HG03520 (cell line): ENCODE measurements around the gene TICAM1.
"Not testable (repeated sequence)": the region's sequence is repeated elsewhere in the genome, so short reads cannot be mapped to it uniquely, and the experiment has no call there.

Experiments used
- ATAC-seq: cut with Tn5 transposase; IDR thresholded peaks from one replicate; pipeline ENCODE4 v1.9.1; 2021; ENCODE audit warnings: mild to moderate bottlenecking, moderate library complexity; ENCODE audit not compliant: unreplicated experiment

Gene TICAM1

GRCh38 chr19:4831304-4831978, at the start of gene TICAM1:
TICAM1 (minus strand) TSS chr19:4831712; CDS start chr19:4818377, 13,335 bp downstream.
- no peak for ATAC-seq

DNA sequence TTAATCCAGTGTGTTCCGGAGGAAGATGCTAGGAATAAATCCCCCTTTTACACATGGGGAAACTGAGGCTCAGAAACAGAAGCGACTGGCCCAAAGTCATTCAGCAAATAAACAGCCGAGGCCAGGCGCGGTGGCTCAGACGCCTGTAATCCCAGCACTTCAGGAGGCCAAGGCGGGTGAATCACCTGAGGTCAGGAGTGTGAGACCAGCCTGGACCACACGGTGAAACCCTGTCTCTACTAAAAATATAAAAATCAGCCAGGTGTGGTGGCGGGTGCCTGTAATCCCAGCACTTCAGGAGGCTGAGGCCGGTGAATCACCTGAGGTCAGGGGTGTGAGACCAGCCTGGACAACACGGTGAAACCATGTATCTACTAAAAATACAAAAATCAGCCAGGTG, 47.5 kb upstream of the TICAM1 start:
- ATAC-seq, result no peak

GRCh38 chr19:4878491-4878968, 47.0 kb upstream of the TICAM1 start:
- ATAC-seq, result no peak

- ATAC-seq, result no peak
Measured at GRCh38 chr19:4877753-4878490, 46.4 kb upstream of the TICAM1 start.

- ATAC-seq, result no peak
Measured at GRCh38 chr19:4873930-4874329, 42.4 kb upstream of the TICAM1 start.

DNA sequence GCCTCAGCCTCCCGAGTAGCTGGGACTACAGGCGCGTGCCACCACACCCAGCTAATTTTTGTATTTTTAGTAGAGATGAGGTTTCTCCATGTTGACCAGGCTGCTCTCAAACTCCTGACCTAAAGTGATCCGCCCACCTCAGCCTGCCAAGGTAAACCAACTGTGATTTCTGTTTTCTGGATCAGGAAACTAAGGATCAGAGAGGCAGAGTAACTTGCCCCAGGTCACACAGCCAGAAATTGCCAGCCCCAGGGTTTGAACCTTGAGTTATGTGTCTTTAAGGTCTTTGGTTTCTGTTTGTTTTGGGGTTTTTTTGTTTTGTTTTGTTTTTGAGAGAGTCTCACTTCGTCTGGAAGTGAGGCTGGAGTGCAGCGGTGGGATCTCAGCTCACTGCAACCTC, 40.2 kb upstream of the TICAM1 start:
- ATAC-seq, result no peak

GRCh38 chr19:4870025-4870700, 38.7 kb upstream of the TICAM1 start:
- no peak for ATAC-seq

GRCh38 chr19:4868286-4868834, 36.8 kb upstream of the TICAM1 start:
- ATAC-seq, result no peak

DNA sequence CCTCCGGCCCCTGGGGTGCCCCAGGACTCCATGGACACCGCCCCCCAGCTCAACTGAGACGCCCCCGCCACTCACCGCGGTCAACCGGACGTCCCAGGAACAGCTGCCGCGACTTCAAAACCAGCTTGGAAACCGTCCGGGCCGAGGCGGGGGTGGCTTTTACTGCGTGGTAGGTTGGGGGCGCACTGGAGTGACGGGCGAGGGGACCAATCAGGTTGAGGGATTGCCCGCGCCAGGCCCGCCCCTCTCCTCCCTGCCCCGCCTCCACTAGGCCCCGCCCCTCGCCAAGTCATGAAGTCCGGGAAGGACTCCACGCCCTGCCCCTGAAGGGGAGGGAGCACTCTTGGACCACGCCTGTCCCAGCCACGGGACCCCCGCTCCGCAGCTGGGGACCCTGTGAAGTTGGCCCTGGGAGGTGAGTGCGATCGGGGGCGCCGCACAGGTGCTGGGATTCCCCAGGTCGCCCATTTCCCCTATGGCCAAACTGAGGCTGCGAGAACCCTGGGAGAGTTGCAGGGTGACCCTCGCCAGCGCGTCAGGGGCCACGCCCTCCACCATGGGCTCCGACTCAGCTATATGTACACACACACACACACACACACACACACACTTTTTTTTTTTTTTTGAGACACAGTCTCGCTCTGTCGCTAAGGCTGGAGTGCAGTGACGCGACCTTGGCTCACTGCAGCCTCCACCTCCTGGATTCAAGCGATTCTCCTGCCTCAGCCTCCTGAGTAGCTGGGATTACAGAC, 36.2 kb upstream of the TICAM1 start, which contains the start of gene PLIN3:
PLIN3 (minus strand) TSS at position 134 of the 752 bp plus-strand sequence. CDS start 6,273 bp downstream, outside the sequence.
- ATAC-seq, result peak; percentile 55

GRCh38 chr19:4866595-4867424, 35.3 kb upstream of the TICAM1 start:
- ATAC-seq, result no peak

GRCh38 chr19:4861147-4861546, 29.6 kb upstream of the TICAM1 start:
- ATAC-seq, result no peak

- no peak for ATAC-seq
Measured at GRCh38 chr19:4859697-4860096, 28.2 kb upstream of the TICAM1 start.

DNA sequence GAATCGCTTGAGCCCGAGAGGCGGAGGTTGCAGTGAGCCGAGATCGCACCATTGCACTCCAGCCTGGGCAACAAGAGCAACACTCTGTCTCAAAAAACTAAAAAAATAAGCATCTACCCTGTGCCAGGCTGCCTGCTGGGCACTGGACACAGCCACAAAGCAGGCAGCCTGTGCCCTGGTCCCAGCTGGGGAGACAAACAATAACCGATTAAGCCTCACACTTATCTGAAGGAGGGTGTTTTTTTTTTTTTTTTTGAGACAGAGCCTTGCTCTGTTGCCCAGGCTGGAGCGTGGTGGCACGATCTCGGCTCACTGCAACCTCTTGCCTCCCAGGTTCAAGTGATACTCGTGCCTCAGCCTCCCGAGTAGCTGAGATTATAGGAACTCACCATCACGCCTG, 25.0 kb upstream of the TICAM1 start:
- ATAC-seq, result not testable (repeated sequence)

- ATAC-seq, result not testable (repeated sequence)
Measured at GRCh38 chr19:4853506-4853905, 22.0 kb upstream of the TICAM1 start.

GRCh38 chr19:4852484-4852883, 21.0 kb upstream of the TICAM1 start:
- ATAC-seq, result no peak

GRCh38 chr19:4851551-4852290, 20.2 kb upstream of the TICAM1 start:
- ATAC-seq, result no peak

- ATAC-seq, result no peak
Measured at GRCh38 chr19:4849019-4849418, 17.5 kb upstream of the TICAM1 start.

- ATAC-seq, result no peak
Measured at GRCh38 chr19:4847190-4847973, 15.9 kb upstream of the TICAM1 start.
